ENCODE data around the gene TBX6. TPM values are rescaled to one million over a fixed set of nuclear protein-coding genes. Genes with fewer than 3 reads are reported as not detected.

TBX6 gene
- total RNA-seq, 1 experiment from 2014 or later, result 5.1 TPM

GRCh38 chr16:30096862-30097563 is 5.3 kb upstream of the TBX6 start:
- CTCF ChIA-PET, result interaction anchor here (0.8 to 4.2 kb wide), 6 partner anchors 15 to 519 kb away, joined by 3 to 33 read pairs (median 4); partner anchors contain the start of genes ALDOA and DCTPP1
- Mint-ChIP-seq H3K27me3 (ENCODE audit: low read depth) (peaks cover 16% of the 10 kb centered on the region), H3K4me3 (peak overlapping the region; percentile 80), H3K4me1 (peaks cover 19% of the 10 kb centered on the region), H3K36me3 (peaks cover 29% of the 10 kb centered on the region), H3K9me3 (peaks cover 22% of the 10 kb centered on the region), H3K27ac (peak overlapping the region; percentile 96)
- TF ChIP-seq CBFB (CRISPR knock-in tag; IDR thresholded peaks at IDR 0.05; ENCODE audit: low read depth) (no peak), STAT6 (CRISPR knock-in tag; conservative IDR thresholded peaks at IDR 0.05; ENCODE audit: low read depth) (no peak), PRDM15 (CRISPR knock-in tag; IDR thresholded peaks at IDR 0.05) (no peak), ZNF532 (CRISPR knock-in tag; IDR thresholded peaks at IDR 0.05; ENCODE audit: borderline replicate concordance) (no peak), ZNF138 (CRISPR knock-in tag; conservative IDR thresholded peaks at IDR 0.05) (no peak), ATF6 (CRISPR knock-in tag; IDR thresholded peaks at IDR 0.05) (no peak), ZBTB21 (CRISPR knock-in tag; IDR thresholded peaks at IDR 0.05; ENCODE audit: borderline replicate concordance) (0 out of 2 replicates have a peak, but pooled peaks have one; percentile 22), HMGXB4 (CRISPR knock-in tag; IDR thresholded peaks at IDR 0.05) (no peak), MXD4 (CRISPR knock-in tag; IDR thresholded peaks at IDR 0.05; ENCODE audit: borderline replicate concordance) (no peak)
- peak; percentile 8 for ATAC-seq
- DNase-seq (ENCODE audit: low spot score), result peak; percentile 40
- POLR2A ChIA-PET, result interaction anchor here (0.6 to 1.2 kb wide), 2 partner anchors 32 to 417 kb away, joined by 3 to 9 read pairs; partner anchors contain the start of gene ALDOA

Data from WTC11 (cell line).